ENCODE measurements around the gene TRRAP. TPM values are rescaled to one million over a fixed set of nuclear protein-coding genes. Genes with fewer than 3 reads are reported as not detected.

The TRRAP gene
- total and polyA plus RNA-seq, 2 of the 8 experiments (the other 6 are each of a cell fraction or from before 2014, with no cell fraction given), result 21.7 to 48.6 TPM

DNA sequence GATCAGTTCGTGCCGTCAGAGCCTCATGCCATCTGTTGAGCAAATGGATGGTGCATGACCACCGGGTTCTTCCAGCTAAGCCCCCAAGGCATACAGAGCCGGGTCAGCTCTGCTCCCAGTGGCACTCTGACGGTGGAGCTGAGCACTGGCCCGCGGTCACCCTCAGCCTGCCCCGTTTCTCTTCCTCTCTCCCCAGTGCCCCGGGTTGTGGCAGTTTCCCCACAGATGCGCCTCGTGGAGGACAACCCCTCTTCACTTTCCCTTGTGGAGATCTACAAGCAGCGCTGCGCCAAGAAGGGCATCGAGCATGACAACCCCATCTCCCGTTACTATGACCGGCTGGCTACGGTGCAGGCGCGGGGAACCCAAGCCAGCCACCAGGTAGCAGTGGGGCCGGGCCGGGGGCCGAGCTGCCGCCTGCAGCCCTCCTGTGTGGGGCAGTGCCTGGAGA, 129.9 kb downstream of the TRRAP start:
- no peak for FAIRE-seq
- ChIA-PET CTCF (ENCODE audit: partially characterized antibody) (no interaction called here), POLR2A (ENCODE audit: partially characterized antibody) (no interaction called here)
- Histone ChIP-seq H3K23ac (ENCODE audit: insufficient read length) (no peak overlapping the region), H3K36me3 (ENCODE audit: control insufficient read depth in 2 of 4, insufficient read depth in 4 of 4, low read length in 3 of 4) (peaks cover 26 to 73% (median 52%) of the 10 kb centered on the region in 4 experiments; a peak in 6 of 8 replicates), H3K79me2 (ENCODE audit: control insufficient read depth in 1 of 2, insufficient read depth in 2 of 2, low read length in 2 of 2) (no peaks in the 10 kb centered on the region), H3K79me1 (ENCODE audit: low read depth, low read length) (no peaks in the 10 kb centered on the region), H2BK12ac (ENCODE audit: low read depth, low read length) (no peak overlapping the region), H2BK15ac (ENCODE audit: low read length) (no peak overlapping the region), H3K56ac (replicated peaks; ENCODE audit: insufficient read length, low read depth, low read length) (no peak overlapping the region), H3K18ac (ENCODE audit: extremely low read depth, low read length) (no peak overlapping the region), H3K27me3 (replicated peaks in 1 of 4; ENCODE audit: control insufficient read depth in 3 of 4, extremely low read depth in 1 of 4, insufficient read depth in 3 of 4, low read length in 3 of 4) (no peaks in the 10 kb centered on the region), H3K14ac (ENCODE audit: insufficient read length) (no peak overlapping the region), H3K23me2 (ENCODE audit: low read depth, low read length) (no peaks in the 10 kb centered on the region), H3K9me3 (ENCODE audit: insufficient read depth in 2 of 2, low read depth in 1 of 2, low read length in 1 of 2) (no peaks in the 10 kb centered on the region), H4K20me1 (replicated peaks in 1 of 2; ENCODE audit: control insufficient read depth in 1 of 2, insufficient read depth in 2 of 2, low read length in 2 of 2) (peaks cover 2 to 3% of the 10 kb centered on the region in 2 experiments), H2AFZ (ENCODE audit: low read length) (no peak overlapping the region), H2BK20ac (ENCODE audit: low read length) (no peak overlapping the region), H2BK5ac (ENCODE audit: low read depth, low read length) (no peak overlapping the region), H2BK120ac (replicated peaks; ENCODE audit: low read depth, low read length) (no peak overlapping the region), H3K4me1 (replicated peaks in 1 of 4; ENCODE audit: control insufficient read depth in 3 of 4, insufficient read depth in 4 of 4, low read length in 3 of 4) (no peaks in the 10 kb centered on the region), H4K91ac (replicated peaks; ENCODE audit: insufficient read length, low read length) (no peak overlapping the region), H4K8ac (ENCODE audit: extremely low read depth, insufficient read depth, low read length) (no peak overlapping the region), H3K4me3 (ENCODE audit: extremely low read depth in 1 of 4, insufficient read depth in 2 of 4, low read depth in 3 of 4, low read length in 4 of 4) (no peak overlapping the region), H3K4ac (replicated peaks; ENCODE audit: insufficient read length, low read depth, low read length) (no peak overlapping the region), H3K9ac (replicated peaks in 1 of 4; ENCODE audit: extremely low read depth in 1 of 4, low read depth in 3 of 4, low read length in 3 of 4) (no peak overlapping the region), H4K5ac (ENCODE audit: insufficient read length, low read depth, low read length) (no peak overlapping the region), H3K4me2 (ENCODE audit: insufficient read depth in 1 of 2, low read depth in 2 of 2, low read length in 2 of 2) (no peak overlapping the region), H3K27ac (ENCODE audit: low read depth, low read length) (no peak overlapping the region), H2AK5ac (ENCODE audit: low read depth, low read length) (no peak overlapping the region)
- no peak for DNase-seq (ENCODE audit: low read depth in 1 of 2, low spot score in 2 of 2)
- WGBS, 2 experiments (ENCODE audit: extremely low coverage in 1 of 2, insufficient coverage in 1 of 2, insufficient read length in 1 of 2, insufficient replicate concordance in 2 of 2, low coverage in 1 of 2, low lambda C conversion rate in 2 of 2, missing lambda C conversion rate in 1 of 2), result 94% methylated on average over 22 of the region's 23 CpGs; no CpG with 5 or more reads in 1 of the 2 experiments
- TF ChIP-seq POU5F1 (IDR thresholded peaks at IDR 0.05; ENCODE audit: low read depth, low read length) (no peak), RNF2 (IDR thresholded peaks at IDR 0.05; ENCODE audit: borderline replicate concordance, low read depth, low read length, missing control alignments, poor library complexity, severe bottlenecking) (no peak), FOSL1 (IDR thresholded peaks at IDR 0.05; ENCODE audit: insufficient read depth, low read depth, low read length) (no peak), TEAD4 (IDR thresholded peaks at IDR 0.05; ENCODE audit: low read depth, low read length) (no peak), RBBP5 (IDR thresholded peaks at IDR 0.05; ENCODE audit: borderline replicate concordance, low read depth, low read length) (no peak), TCF12 (IDR thresholded peaks at IDR 0.05; ENCODE audit: low read depth, low read length) (no peak), ZNF274 (IDR thresholded peaks at IDR 0.05; ENCODE audit: borderline replicate concordance, extremely low read depth, low read length) (no peak), SP2 (IDR thresholded peaks at IDR 0.05; ENCODE audit: low read length) (no peak)
- TF ChIP-seq, protein P1, sequence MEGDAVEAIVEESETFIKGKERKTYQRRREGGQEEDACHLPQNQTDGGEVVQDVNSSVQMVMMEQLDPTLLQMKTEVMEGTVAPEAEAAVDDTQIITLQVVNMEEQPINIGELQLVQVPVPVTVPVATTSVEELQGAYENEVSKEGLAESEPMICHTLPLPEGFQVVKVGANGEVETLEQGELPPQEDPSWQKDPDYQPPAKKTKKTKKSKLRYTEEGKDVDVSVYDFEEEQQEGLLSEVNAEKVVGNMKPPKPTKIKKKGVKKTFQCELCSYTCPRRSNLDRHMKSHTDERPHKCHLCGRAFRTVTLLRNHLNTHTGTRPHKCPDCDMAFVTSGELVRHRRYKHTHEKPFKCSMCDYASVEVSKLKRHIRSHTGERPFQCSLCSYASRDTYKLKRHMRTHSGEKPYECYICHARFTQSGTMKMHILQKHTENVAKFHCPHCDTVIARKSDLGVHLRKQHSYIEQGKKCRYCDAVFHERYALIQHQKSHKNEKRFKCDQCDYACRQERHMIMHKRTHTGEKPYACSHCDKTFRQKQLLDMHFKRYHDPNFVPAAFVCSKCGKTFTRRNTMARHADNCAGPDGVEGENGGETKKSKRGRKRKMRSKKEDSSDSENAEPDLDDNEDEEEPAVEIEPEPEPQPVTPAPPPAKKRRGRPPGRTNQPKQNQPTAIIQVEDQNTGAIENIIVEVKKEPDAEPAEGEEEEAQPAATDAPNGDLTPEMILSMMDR (IDR thresholded peaks at IDR 0.05; ENCODE audit: control extremely low read depth in 1 of 3, insufficient read depth in 1 of 3, low read depth in 1 of 3, low read length in 3 of 3), result no peak
- TF ChIP-seq, protein P2, sequence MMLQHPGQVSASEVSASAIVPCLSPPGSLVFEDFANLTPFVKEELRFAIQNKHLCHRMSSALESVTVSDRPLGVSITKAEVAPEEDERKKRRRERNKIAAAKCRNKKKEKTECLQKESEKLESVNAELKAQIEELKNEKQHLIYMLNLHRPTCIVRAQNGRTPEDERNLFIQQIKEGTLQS (IDR thresholded peaks at IDR 0.05; ENCODE audit: insufficient read depth, low read depth, low read length), result no peak

All from H1 (cell line).